ENCODE results near the gene AFF4.

DNA sequence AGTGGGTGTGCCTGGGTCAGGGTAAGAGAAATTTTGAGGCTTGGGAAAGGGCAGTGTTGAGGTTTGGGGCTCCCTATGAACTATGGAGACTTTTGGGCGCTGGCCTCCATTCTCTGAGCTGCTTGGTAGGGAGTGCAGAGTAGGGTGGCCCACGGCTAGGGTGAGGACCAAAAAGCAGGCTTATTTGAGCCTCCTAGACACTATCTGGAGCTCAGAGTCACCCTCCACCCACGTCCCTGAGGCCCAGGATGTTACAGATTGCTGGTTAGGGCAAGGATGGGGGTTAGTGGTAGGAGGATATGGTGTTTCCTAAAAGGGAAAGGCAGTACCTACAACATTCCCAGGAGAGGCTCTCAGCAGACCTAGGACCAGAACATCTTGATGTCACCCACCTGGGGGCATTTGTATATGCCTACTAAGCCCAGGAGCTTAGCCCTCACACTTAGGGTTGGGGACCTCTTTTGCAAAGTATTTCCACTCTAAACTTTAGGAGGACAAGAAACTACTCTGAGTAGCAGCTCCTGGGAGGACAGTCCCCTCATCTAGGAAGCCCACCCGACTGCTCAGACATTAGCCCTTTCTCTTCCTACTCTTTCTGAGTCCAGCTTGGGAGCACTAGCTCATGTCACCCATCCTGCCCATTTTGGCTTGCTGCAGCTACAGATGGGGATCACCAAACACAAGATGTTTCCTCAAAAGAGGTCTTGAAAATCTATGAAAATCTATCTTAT is 135.3 kb downstream of the AFF4 start:
- TF ChIP-seq, protein P1, sequence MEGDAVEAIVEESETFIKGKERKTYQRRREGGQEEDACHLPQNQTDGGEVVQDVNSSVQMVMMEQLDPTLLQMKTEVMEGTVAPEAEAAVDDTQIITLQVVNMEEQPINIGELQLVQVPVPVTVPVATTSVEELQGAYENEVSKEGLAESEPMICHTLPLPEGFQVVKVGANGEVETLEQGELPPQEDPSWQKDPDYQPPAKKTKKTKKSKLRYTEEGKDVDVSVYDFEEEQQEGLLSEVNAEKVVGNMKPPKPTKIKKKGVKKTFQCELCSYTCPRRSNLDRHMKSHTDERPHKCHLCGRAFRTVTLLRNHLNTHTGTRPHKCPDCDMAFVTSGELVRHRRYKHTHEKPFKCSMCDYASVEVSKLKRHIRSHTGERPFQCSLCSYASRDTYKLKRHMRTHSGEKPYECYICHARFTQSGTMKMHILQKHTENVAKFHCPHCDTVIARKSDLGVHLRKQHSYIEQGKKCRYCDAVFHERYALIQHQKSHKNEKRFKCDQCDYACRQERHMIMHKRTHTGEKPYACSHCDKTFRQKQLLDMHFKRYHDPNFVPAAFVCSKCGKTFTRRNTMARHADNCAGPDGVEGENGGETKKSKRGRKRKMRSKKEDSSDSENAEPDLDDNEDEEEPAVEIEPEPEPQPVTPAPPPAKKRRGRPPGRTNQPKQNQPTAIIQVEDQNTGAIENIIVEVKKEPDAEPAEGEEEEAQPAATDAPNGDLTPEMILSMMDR (IDR thresholded peaks at IDR 0.05; ENCODE audit: low read depth, low read length): no peak
- TF ChIP-seq POLR2A (IDR thresholded peaks at IDR 0.05; ENCODE audit: extremely low read depth, insufficient read length) (no peak), MYC (IDR thresholded peaks at IDR 0.05; ENCODE audit: low read depth, low read length) (no peak)
- TF ChIP-seq, protein P2, sequence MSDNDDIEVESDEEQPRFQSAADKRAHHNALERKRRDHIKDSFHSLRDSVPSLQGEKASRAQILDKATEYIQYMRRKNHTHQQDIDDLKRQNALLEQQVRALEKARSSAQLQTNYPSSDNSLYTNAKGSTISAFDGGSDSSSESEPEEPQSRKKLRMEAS (IDR thresholded peaks at IDR 0.05; ENCODE audit: low read depth, low read length): no peak
